Thoracic aorta (tissue), 2 donors: Measurements from ENCODE around the gene PCDH1. TPM values are rescaled to one million over a fixed set of nuclear protein-coding genes. Genes with fewer than 3 reads are reported as not detected.

Experiments used
- ATAC-seq: fragments of 150-250 bp; one replicate; pipeline ENCODE4 v1.8.0; 2017; ENCODE audit warnings: low read depth; ENCODE audit not compliant: insufficient number of reproducible peaks, low FRiP score
- DNase-seq: peaks from one replicate; pipeline ENCODE4 v3.0.0-alpha.2; 2020; ENCODE audit warnings: low spot score
- H3K27ac ChIP-seq, 2 donors: fragments of 200-600 bp; sonication (generic); 1 replicate in 1 of 2; 2 replicates in 1 of 2; pipeline ENCODE4 v1.5.1; 2016; ENCODE audit warnings: mild to moderate bottlenecking in 2 of 2, moderate library complexity in 2 of 2
- H3K27me3 ChIP-seq: fragments of 200-600 bp; sonication (generic); replicated peaks from 2 replicates; pipeline ENCODE4 v1.6.0; 2016; ENCODE audit warnings: mild to moderate bottlenecking; ENCODE audit not compliant: insufficient read depth
- H3K36me3 ChIP-seq: fragments of 200-600 bp; sonication (generic); one replicate; pipeline ENCODE4 v1.5.1; 2016
- H3K4me1 ChIP-seq, 2 donors: fragments of 200-600 bp; sonication (generic); 1 replicate in 1 of 2; 2 replicates in 1 of 2; pipeline versions ENCODE4 v1.5.1 to v1.6.0; 2016; ENCODE audit warnings: low read depth in 2 of 2, mild to moderate bottlenecking in 1 of 2; ENCODE audit not compliant: control insufficient read depth in 1 of 2
- H3K4me3 ChIP-seq: fragments of 200-600 bp; sonication (generic); 2 replicates; pipeline ENCODE4 v1.5.1; 2016; ENCODE audit warnings: mild to moderate bottlenecking
- H3K9me3 ChIP-seq: fragments of 200-600 bp; sonication (generic); 2 replicates; pipeline ENCODE4 v1.5.1; 2016
- CTCF ChIP-seq: fragments of 200-600 bp; sonication (generic); IDR thresholded peaks from one replicate; pipeline ENCODE4 v1.5.1; 2019; ENCODE audit warnings: antibody characterized with exemption
- total RNA-seq, 2 donors: library from RNA; depleted of rRNA; stranded (reverse); fragments of >200 nt; gene quantifications; one replicate each; pipeline versions ENCODE4 v1.1.0 to v1.2.3, GENCODE V29; 2016

PCDH1 gene
- total RNA-seq, 2 donors from 2014 or later = 24.6 to 43.4 TPM

GRCh38 chr5:141850244-141850768 lies 27.9 kb downstream of the PCDH1 start:
- H3K9me3 ChIP-seq = no peaks in the 10 kb centered on the region
- H3K4me1 ChIP-seq = peaks cover 0 to 8% of the 10 kb centered on the region in 2 donors
- H3K27me3 ChIP-seq = no peaks in the 10 kb centered on the region
- DNase-seq = no peak
- H3K4me3 ChIP-seq = peak overlapping the region; percentile 99
- TF ChIP-seq CTCF = no peak
- peak overlapping the region; percentile 96 to 99 for H3K27ac ChIP-seq
- H3K36me3 ChIP-seq = no peaks in the 10 kb centered on the region
- no peak for ATAC-seq

- Histone ChIP-seq H3K36me3 (no peaks in the 10 kb centered on the region), H3K4me1 (peaks cover 0 to 8% of the 10 kb centered on the region in 2 donors), H3K9me3 (no peaks in the 10 kb centered on the region), H3K27me3 (no peaks in the 10 kb centered on the region), H3K27ac (peak overlapping the region; percentile 96 to 99), H3K4me3 (peak overlapping the region; percentile 99)
- ATAC-seq (peak; percentile 80), DNase-seq (peak; percentile 19)
- TF ChIP-seq CTCF = no peak
Observed at GRCh38 chr5:141849415-141850243, 28.6 kb downstream of the PCDH1 start.

GRCh38 chr5:141848744-141849414 lies 29.3 kb downstream of the PCDH1 start:
- ATAC-seq (peak; percentile 65), DNase-seq (peak; percentile 25)
- H3K27me3 ChIP-seq = no peaks in the 10 kb centered on the region
- no peaks in the 10 kb centered on the region for H3K36me3 ChIP-seq
- peak overlapping the region; percentile 99 for H3K4me3 ChIP-seq
- peak overlapping the region; percentile 96 to 99 for H3K27ac ChIP-seq
- peaks cover 0 to 8% of the 10 kb centered on the region in 2 donors for H3K4me1 ChIP-seq
- TF ChIP-seq CTCF = no peak
- no peaks in the 10 kb centered on the region for H3K9me3 ChIP-seq

GRCh38 chr5:141846031-141846430 lies 32.2 kb downstream of the PCDH1 start:
- DNase-seq = no peak
- H3K27ac ChIP-seq = no peak overlapping the region
- no peaks in the 10 kb centered on the region for H3K9me3 ChIP-seq
- H3K4me3 ChIP-seq = no peak overlapping the region
- TF ChIP-seq CTCF = no peak
- H3K36me3 ChIP-seq = no peaks in the 10 kb centered on the region
- ATAC-seq = no peak
- peaks cover 0 to 8% of the 10 kb centered on the region in 2 donors for H3K4me1 ChIP-seq
- no peaks in the 10 kb centered on the region for H3K27me3 ChIP-seq

- Histone ChIP-seq H3K4me1 (peaks cover 0 to 8% of the 10 kb centered on the region in 2 donors), H3K4me3 (no peak overlapping the region), H3K27ac (no peak overlapping the region), H3K9me3 (no peaks in the 10 kb centered on the region), H3K36me3 (no peaks in the 10 kb centered on the region), H3K27me3 (no peaks in the 10 kb centered on the region)
- no peak for TF ChIP-seq CTCF
- ATAC-seq (no peak), DNase-seq (no peak)
Observed at GRCh38 chr5:141845371-141845851, 32.8 kb downstream of the PCDH1 start.
